DMS79 treated with DMSO at 0.1 percent for 48 hours (cell line): ENCODE data around the gene CD83.

Source experiments
- DNase-seq: peaks from one replicate; lab custom pipeline; 2025; lab: John Stamatoyannopoulos, UW

CD83 gene

GRCh38 chr6:14092316-14092715 lies 25.3 kb upstream of the CD83 start:
- DNase-seq, result no peak

- no peak for DNase-seq
Measured at GRCh38 chr6:14092838-14093789, 24.5 kb upstream of the CD83 start.

- no peak for DNase-seq
Measured at GRCh38 chr6:14094721-14095120, 22.9 kb upstream of the CD83 start.

GRCh38 chr6:14095437-14095836 lies 22.1 kb upstream of the CD83 start:
- no peak for DNase-seq

- peak; percentile 45 for DNase-seq
Measured at GRCh38 chr6:14100138-14100537, 17.4 kb upstream of the CD83 start.

GRCh38 chr6:14100966-14101365 lies 16.6 kb upstream of the CD83 start:
- DNase-seq, result no peak

GRCh38 chr6:14102383-14102782 lies 15.2 kb upstream of the CD83 start:
- no peak for DNase-seq

- DNase-seq, result no peak
Measured at GRCh38 chr6:14105547-14105946, 12.0 kb upstream of the CD83 start.

- DNase-seq, result no peak
Measured at GRCh38 chr6:14107000-14107399, 10.6 kb upstream of the CD83 start.

GRCh38 chr6:14107711-14108494 lies 9.7 kb upstream of the CD83 start:
- no peak for DNase-seq

- DNase-seq, result peak; percentile 64
Measured at GRCh38 chr6:14108571-14109410, 8.8 kb upstream of the CD83 start.

GRCh38 chr6:14109411-14109826 lies 8.2 kb upstream of the CD83 start:
- no peak for DNase-seq

GRCh38 chr6:14110001-14110818 lies 7.4 kb upstream of the CD83 start:
- DNase-seq, result no peak

- DNase-seq, result no peak
Measured at GRCh38 chr6:14113976-14114375, 3.6 kb upstream of the CD83 start.

- DNase-seq, result no peak
Measured at GRCh38 chr6:14118091-14118439, 493 bp downstream of the CD83 start.

- DNase-seq, result no peak
Measured at GRCh38 chr6:14118446-14118845, 874 bp downstream of the CD83 start.

- no peak for DNase-seq
Measured at GRCh38 chr6:14119784-14120183, 2.2 kb downstream of the CD83 start.

- DNase-seq, result no peak
Measured at GRCh38 chr6:14120546-14120945, 3.0 kb downstream of the CD83 start.

GRCh38 chr6:14121936-14122344 lies 4.4 kb downstream of the CD83 start:
- no peak for DNase-seq

- no peak for DNase-seq
Measured at GRCh38 chr6:14123386-14124111, 6.0 kb downstream of the CD83 start.

- no peak for DNase-seq
Measured at GRCh38 chr6:14125346-14125745, 7.8 kb downstream of the CD83 start.
